Hepatocyte (in vitro differentiated cells): ENCODE data around the gene SGPL1. TPM values are rescaled to one million over a fixed set of nuclear protein-coding genes. Genes with fewer than 3 reads are reported as not detected.

Source experiments
- DNase-seq: peaks from one replicate; pipeline ENCODE4 v3.0.0-alpha.2; 2016; ENCODE audit warnings: low spot score
- H2AFZ ChIP-seq: fragments of 200-600 bp; sonication (generic); 2 replicates; pipeline ENCODE4 v1.6.0; 2016; ENCODE audit warnings: antibody characterized with exemption, mild to moderate bottlenecking
- H3K27ac ChIP-seq: fragments of 200-600 bp; sonication (generic); 2 replicates; pipeline ENCODE4 v1.5.1; 2016; ENCODE audit warnings: mild to moderate bottlenecking
- H3K27me3 ChIP-seq: fragments of 200-600 bp; sonication (generic); 2 replicates; pipeline ENCODE4 v1.6.1; 2016
- H3K36me3 ChIP-seq: fragments of 200-600 bp; sonication (generic); replicated peaks from 2 replicates; pipeline ENCODE4 v1.5.1; 2016; ENCODE audit warnings: low read depth; ENCODE audit not compliant: insufficient read depth
- H3K4me1 ChIP-seq: fragments of 200-600 bp; sonication (generic); 2 replicates; pipeline ENCODE4 v1.5.1; 2016; ENCODE audit warnings: mild to moderate bottlenecking, moderate library complexity; ENCODE audit not compliant: insufficient read depth
- H3K4me2 ChIP-seq: fragments of 200-600 bp; sonication (generic); 2 replicates; pipeline ENCODE4 v1.6.0; 2016
- H3K4me3 ChIP-seq: fragments of 200-600 bp; sonication (generic); 2 replicates; pipeline ENCODE4 v1.5.1; 2016; ENCODE audit warnings: mild to moderate bottlenecking
- H3K79me2 ChIP-seq: fragments of 200-600 bp; sonication (generic); 2 replicates; pipeline ENCODE4 v1.6.0; 2017; ENCODE audit warnings: mild to moderate bottlenecking
- H3K9me2 ChIP-seq: fragments of 200-600 bp; sonication (generic); replicated peaks from 2 replicates; pipeline ENCODE4 v1.6.0; 2017; ENCODE audit warnings: mild to moderate bottlenecking; ENCODE audit not compliant: insufficient read depth
- H3K9me3 ChIP-seq: fragments of 200-600 bp; sonication (generic); 2 replicates; pipeline ENCODE4 v1.5.1; 2016; ENCODE audit warnings: low read depth, mild to moderate bottlenecking
- H4K20me1 ChIP-seq: fragments of 200-600 bp; sonication (generic); 2 replicates; pipeline ENCODE4 v1.6.0; 2016; ENCODE audit warnings: mild to moderate bottlenecking; ENCODE audit not compliant: insufficient read depth, poor library complexity, severe bottlenecking
- EZH2 ChIP-seq: fragments of 200-600 bp; sonication (generic); IDR thresholded peaks from 2 replicates; pipeline ENCODE4 v1.6.1; 2016; ENCODE audit warnings: antibody characterized with exemption, mild to moderate bottlenecking, borderline replicate concordance
- EZH2phosphoT487 ChIP-seq: fragments of 200-600 bp; sonication (generic); IDR thresholded peaks from one replicate; pipeline ENCODE4 v1.6.1; 2018; ENCODE audit warnings: antibody characterized with exemption, mild to moderate bottlenecking, low read depth, moderate library complexity; ENCODE audit not compliant: unreplicated experiment, severe bottlenecking
- WGBS: methylation state at CpG from one replicate; pipeline ENCODE4 v1.1.6; 2016; ENCODE audit warnings: low lambda C conversion rate; ENCODE audit errors: missing lambda C conversion rate; 5-methylcytosine and 5-hydroxymethylcytosine counted together
- polyA plus RNA-seq: library from polyadenylated mRNA; unstranded; fragments of >200 nt; fragmentation: Nextera tagmentation; extraction: Ambion mirVana; gene quantifications from 2 replicates; pipeline ENCODE4 v1.2.1, GENCODE V29; 2016
- total RNA-seq: library from RNA; depleted of rRNA; stranded (reverse); fragments of >200 nt; gene quantifications from 2 replicates; pipeline ENCODE4 v1.2.3, GENCODE V29; 2014
- TF ChIP-seq, protein P1 (sequence below): fragments of 200-600 bp; sonication (generic); IDR thresholded peaks from 2 replicates; pipeline ENCODE4 v1.5.1; 2016; ENCODE audit warnings: antibody characterized with exemption, mild to moderate bottlenecking; ENCODE audit not compliant: poor library complexity

SGPL1 gene
- total and polyA plus RNA-seq, 2 experiments from 2014 or later = 20.2 to 43.5 TPM

DNA sequence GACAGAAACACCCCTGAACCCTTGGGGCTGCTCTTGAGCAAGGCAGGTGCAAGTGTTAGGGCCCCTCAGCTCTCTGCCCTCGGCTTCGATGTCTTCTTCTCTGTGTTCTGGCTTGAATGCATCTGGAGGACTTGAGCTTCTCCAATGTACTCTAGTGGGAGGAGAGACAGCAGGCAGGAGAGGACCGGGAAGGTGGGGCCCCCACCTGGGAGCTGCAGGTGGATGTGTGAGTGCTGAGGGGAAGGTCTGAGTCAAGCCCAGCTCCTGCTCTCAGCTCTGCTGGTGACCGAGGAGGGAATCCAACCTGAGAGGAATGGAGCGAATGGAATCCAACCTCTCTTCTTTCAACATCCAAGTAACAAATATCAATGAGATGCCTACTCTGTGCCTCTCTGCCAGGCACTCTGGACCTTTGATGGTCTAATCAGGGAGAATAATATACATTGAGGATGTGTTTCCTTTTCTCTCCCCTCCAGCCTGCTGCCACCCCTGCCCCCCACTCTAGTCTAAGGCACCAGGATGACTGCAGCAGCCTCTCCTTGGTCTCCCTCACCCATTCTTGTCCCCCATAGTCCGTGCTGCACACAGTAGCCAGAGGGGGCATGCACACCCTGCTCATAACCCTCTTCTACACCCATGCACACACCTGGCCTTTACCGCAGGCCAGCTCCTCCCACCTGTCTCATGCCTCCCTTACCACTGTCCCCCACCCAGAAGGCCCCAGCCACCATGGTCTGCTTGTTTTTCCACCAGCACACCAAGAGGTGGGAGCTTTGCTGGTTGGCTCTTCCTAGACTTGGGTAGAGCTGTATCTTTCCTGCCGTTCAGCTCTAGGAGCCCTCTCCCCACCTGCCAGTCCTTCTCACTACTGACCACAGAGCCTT lies 44.2 kb upstream of the SGPL1 start:
- Histone ChIP-seq H2AFZ (no peak overlapping the region), H3K79me2 (no peaks in the 10 kb centered on the region), H3K27me3 (no peaks in the 10 kb centered on the region), H4K20me1 (no peaks in the 10 kb centered on the region), H3K27ac (no peak overlapping the region), H3K9me2 (no peaks in the 10 kb centered on the region), H3K4me3 (no peak overlapping the region), H3K4me2 (no peak overlapping the region), H3K36me3 (no peaks in the 10 kb centered on the region), H3K4me1 (no peaks in the 10 kb centered on the region), H3K9me3 (no peaks in the 10 kb centered on the region)
- DNase-seq = no peak
- TF ChIP-seq EZH2phosphoT487 = no peak
- TF ChIP-seq, protein P1, sequence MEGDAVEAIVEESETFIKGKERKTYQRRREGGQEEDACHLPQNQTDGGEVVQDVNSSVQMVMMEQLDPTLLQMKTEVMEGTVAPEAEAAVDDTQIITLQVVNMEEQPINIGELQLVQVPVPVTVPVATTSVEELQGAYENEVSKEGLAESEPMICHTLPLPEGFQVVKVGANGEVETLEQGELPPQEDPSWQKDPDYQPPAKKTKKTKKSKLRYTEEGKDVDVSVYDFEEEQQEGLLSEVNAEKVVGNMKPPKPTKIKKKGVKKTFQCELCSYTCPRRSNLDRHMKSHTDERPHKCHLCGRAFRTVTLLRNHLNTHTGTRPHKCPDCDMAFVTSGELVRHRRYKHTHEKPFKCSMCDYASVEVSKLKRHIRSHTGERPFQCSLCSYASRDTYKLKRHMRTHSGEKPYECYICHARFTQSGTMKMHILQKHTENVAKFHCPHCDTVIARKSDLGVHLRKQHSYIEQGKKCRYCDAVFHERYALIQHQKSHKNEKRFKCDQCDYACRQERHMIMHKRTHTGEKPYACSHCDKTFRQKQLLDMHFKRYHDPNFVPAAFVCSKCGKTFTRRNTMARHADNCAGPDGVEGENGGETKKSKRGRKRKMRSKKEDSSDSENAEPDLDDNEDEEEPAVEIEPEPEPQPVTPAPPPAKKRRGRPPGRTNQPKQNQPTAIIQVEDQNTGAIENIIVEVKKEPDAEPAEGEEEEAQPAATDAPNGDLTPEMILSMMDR = no peak
- no peak for TF ChIP-seq EZH2
- 87% methylated on average over 8 of the region's 8 CpGs for WGBS

DNA sequence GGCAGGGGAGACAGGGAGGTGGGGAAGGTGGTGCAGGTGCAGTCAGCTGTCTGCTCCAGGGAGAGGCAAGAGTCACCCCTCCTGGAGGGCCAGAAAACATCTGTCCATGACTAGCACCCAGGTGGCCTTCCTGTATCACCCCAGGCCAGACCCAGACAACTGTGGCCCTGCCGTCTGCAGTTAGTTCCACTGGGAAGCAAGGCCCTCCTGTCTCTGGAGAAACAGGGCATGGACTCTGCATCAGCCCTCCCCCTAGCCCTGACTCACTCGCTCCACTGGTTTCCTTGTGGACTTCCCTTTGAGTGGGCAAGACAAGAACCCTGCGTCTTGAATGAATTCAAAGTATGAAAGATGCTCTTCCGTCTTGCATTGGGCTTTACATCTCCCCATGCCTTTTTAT lies 43.1 kb upstream of the SGPL1 start:
- WGBS = 95% methylated on average over 4 of the region's 4 CpGs
- H3K4me3 ChIP-seq = no peak overlapping the region

DNA sequence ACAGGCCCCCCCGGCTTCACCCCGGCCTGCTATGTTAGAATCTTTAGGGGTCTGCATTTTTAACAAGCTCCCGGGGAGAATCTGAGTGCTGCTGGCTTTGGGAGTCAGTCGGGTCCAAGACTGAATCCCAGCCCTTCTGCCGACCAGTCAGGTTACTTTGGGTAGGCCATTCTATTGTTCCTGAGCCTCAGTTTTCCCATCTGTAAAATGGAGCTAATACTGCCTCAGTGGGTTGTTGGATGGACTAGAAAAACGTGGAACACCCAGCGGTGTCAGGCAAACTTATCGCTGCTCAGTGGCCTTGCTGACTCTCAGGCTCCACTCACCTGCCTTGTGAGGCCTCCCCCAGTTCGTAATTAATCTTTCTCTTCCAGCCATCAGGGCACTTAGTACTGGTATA lies 42.3 kb upstream of the SGPL1 start:
- Histone ChIP-seq H3K4me3 (no peak overlapping the region), H3K9me3 (no peaks in the 10 kb centered on the region), H3K9me2 (no peaks in the 10 kb centered on the region), H3K27me3 (no peaks in the 10 kb centered on the region), H3K36me3 (no peaks in the 10 kb centered on the region), H3K4me2 (no peak overlapping the region), H3K27ac (no peak overlapping the region), H3K79me2 (no peaks in the 10 kb centered on the region), H2AFZ (no peak overlapping the region), H4K20me1 (no peaks in the 10 kb centered on the region), H3K4me1 (no peaks in the 10 kb centered on the region)
- WGBS = 95% methylated on average over 8 of the region's 9 CpGs
- no peak for TF ChIP-seq EZH2
- no peak for TF ChIP-seq EZH2phosphoT487
- TF ChIP-seq, protein P1 = no peak
- no peak for DNase-seq

More for the DNA sequence above, 43.1 kb upstream of the SGPL1 start:
- Histone ChIP-seq H3K27ac (no peak overlapping the region), H3K4me2 (no peak overlapping the region), H3K27me3 (no peaks in the 10 kb centered on the region), H3K9me2 (no peaks in the 10 kb centered on the region), H3K4me1 (no peaks in the 10 kb centered on the region), H3K9me3 (no peaks in the 10 kb centered on the region), H4K20me1 (no peaks in the 10 kb centered on the region), H2AFZ (no peak overlapping the region), H3K79me2 (no peaks in the 10 kb centered on the region), H3K36me3 (no peaks in the 10 kb centered on the region)
- no peak for TF ChIP-seq EZH2
- TF ChIP-seq, protein P1 = no peak
- no peak for DNase-seq
